IMR-90 (cell line): ENCODE data around the gene BOD1L1. TPM values are rescaled to one million over a fixed set of nuclear protein-coding genes. Genes with fewer than 3 reads are reported as not detected.

Experiments
- ATAC-seq: fragments of 200-7000 bp; cut with Tn5 transposase; 2 replicates; pipeline ENCODE4 v1.9.1; 2020; ENCODE audit warnings: low read depth, mild to moderate bottlenecking, moderate library complexity
- BruUV-seq: library from RNA; stranded (reverse); fragments of 400-500 nt; replicated peaks from 2 replicates; lab custom pipeline; 2021; lab: Mats Ljungman, UMichigan
- CTCF ChIA-PET: fragments of 300-600 bp; formaldehyde crosslinking; extraction: SDS; loops from one replicate; lab custom pipeline; 2021; ENCODE audit warnings: antibody characterized with exemption; lab: Yijun Ruan, JAX
- POLR2A ChIA-PET: fragments of 300-600 bp; sonication (Branson Sonifier 250); formaldehyde crosslinking; loops from one replicate; lab custom pipeline; 2022; ENCODE audit warnings: antibody characterized with exemption; ENCODE audit not compliant: unreplicated experiment; lab: Charles Lee
- DNase-seq: peaks from one replicate; pipeline ENCODE4 v3.0.0; 2013
- H2AFZ ChIP-seq: replicated peaks from 2 replicates; pipeline ENCODE3; 2013; ENCODE audit warnings: low read length, mild to moderate bottlenecking; ENCODE audit not compliant: poor library complexity
- H2AK5ac ChIP-seq: 2 replicates; pipeline ENCODE4 v1.6.1; 2013; ENCODE audit warnings: low read depth, low read length, inconsistent platforms
- H2AK9ac ChIP-seq: replicated peaks from 2 replicates; pipeline ENCODE3; 2013; ENCODE audit warnings: mild to moderate bottlenecking, low read depth, low read length, moderate library complexity; ENCODE audit not compliant: poor library complexity
- H2BK120ac ChIP-seq: 2 replicates; pipeline ENCODE4 v1.6.1; 2013; ENCODE audit warnings: low read depth, low read length, inconsistent platforms
- H2BK15ac ChIP-seq: 3 replicates; pipeline ENCODE4 v1.6.1; 2013; ENCODE audit warnings: low read depth, low read length, inconsistent platforms
- H2BK20ac ChIP-seq: 2 replicates; pipeline ENCODE4 v1.6.1; 2013; ENCODE audit warnings: low read depth, mild to moderate bottlenecking, inconsistent platforms, low read length, moderate library complexity
- H2BK5ac ChIP-seq: 2 replicates; pipeline ENCODE4 v1.6.1; 2013; ENCODE audit warnings: mild to moderate bottlenecking, low read depth, low read length, inconsistent platforms; ENCODE audit not compliant: poor library complexity, severe bottlenecking
- H3K14ac ChIP-seq: replicated peaks from 2 replicates; pipeline ENCODE4 v1.6.1; 2013; ENCODE audit warnings: low read depth, low read length, inconsistent platforms
- H3K18ac ChIP-seq: 2 replicates; pipeline ENCODE4 v1.6.1; 2013; ENCODE audit warnings: low read depth, low read length, control low read depth
- H3K23ac ChIP-seq: 2 replicates; pipeline ENCODE4 v1.6.1; 2013; ENCODE audit warnings: low read depth, low read length, inconsistent platforms
- H3K27ac ChIP-seq: 2 replicates; pipeline ENCODE4 v1.5.1; 2013; ENCODE audit warnings: mild to moderate bottlenecking, control low read depth, low read length; ENCODE audit not compliant: insufficient read depth
- H3K27me3 ChIP-seq: 2 replicates; pipeline ENCODE4 v1.6.1; 2013; ENCODE audit warnings: low read length; ENCODE audit not compliant: control insufficient read depth, insufficient read depth
- H3K36me3 ChIP-seq: 2 replicates; pipeline ENCODE4 v1.6.1; 2013; ENCODE audit warnings: low read length, mixed read lengths; ENCODE audit not compliant: control insufficient read depth, insufficient read depth
- H3K4ac ChIP-seq: 2 replicates; pipeline ENCODE4 v1.6.1; 2013; ENCODE audit warnings: low read depth, low read length, inconsistent platforms
- H3K4me1 ChIP-seq: 2 replicates; pipeline ENCODE4 v1.6.1; 2013; ENCODE audit warnings: low read length, mixed read lengths; ENCODE audit not compliant: control insufficient read depth, insufficient read depth
- H3K4me2 ChIP-seq: 2 replicates; pipeline ENCODE4 v1.6.1; 2013; ENCODE audit warnings: low read depth, mild to moderate bottlenecking, control low read depth, low read length, moderate library complexity
- H3K4me3 ChIP-seq: 2 replicates; pipeline ENCODE4 v1.5.1; 2013; ENCODE audit warnings: low read depth, mild to moderate bottlenecking, control low read depth, low read length, moderate library complexity; ENCODE audit not compliant: insufficient read depth
- H3K56ac ChIP-seq: 2 replicates; pipeline ENCODE4 v1.6.1; 2013; ENCODE audit warnings: low read length, inconsistent platforms; ENCODE audit not compliant: insufficient read depth; ENCODE audit errors: extremely low read depth
- H3K79me1 ChIP-seq, 2 experiments: 2 replicates each; pipeline ENCODE4 v1.6.1; 2013; ENCODE audit warnings: low read length in 2 of 2, inconsistent platforms in 1 of 2, low read depth in 1 of 2
- H3K9ac ChIP-seq: 2 replicates; pipeline ENCODE4 v1.6.1; 2013; ENCODE audit warnings: low read depth, low read length, control low read depth
- H3K9me1 ChIP-seq: 2 replicates; pipeline ENCODE4 v1.6.1; 2013; ENCODE audit warnings: low read length, inconsistent platforms; ENCODE audit not compliant: insufficient read depth
- H3K9me3 ChIP-seq: 2 replicates; pipeline ENCODE4 v1.6.1; 2013; ENCODE audit warnings: low read length; ENCODE audit not compliant: control insufficient read depth, insufficient read depth
- H4K20me1 ChIP-seq: 2 replicates; pipeline ENCODE4 v1.6.1; 2013; ENCODE audit warnings: low read length, inconsistent platforms; ENCODE audit not compliant: insufficient read depth
- H4K5ac ChIP-seq: 2 replicates; pipeline ENCODE4 v1.6.1; 2013; ENCODE audit warnings: mild to moderate bottlenecking, low read depth, low read length, control low read depth
- H4K8ac ChIP-seq, 2 experiments: 2 replicates each; pipeline ENCODE4 v1.6.1; 2013; ENCODE audit warnings: low read depth in 2 of 2, low read length in 2 of 2, control low read depth in 1 of 2, inconsistent platforms in 1 of 2
- H4K91ac ChIP-seq: 2 replicates; pipeline ENCODE4 v1.6.1; 2013; ENCODE audit warnings: low read depth, low read length, inconsistent platforms; ENCODE audit not compliant: insufficient read depth
- BHLHE40 ChIP-seq: fragments of 150-350 bp; IDR thresholded peaks from 2 replicates; pipeline ENCODE4 v1.6.1; 2016; ENCODE audit warnings: mild to moderate bottlenecking, low read depth, low read length
- CEBPB ChIP-seq: IDR thresholded peaks from 2 replicates; pipeline ENCODE4 v1.6.1; 2012; ENCODE audit warnings: low read depth, low read length, improper control_type of control experiment
- FOS ChIP-seq: fragments of 150-350 bp; IDR thresholded peaks from 2 replicates; pipeline ENCODE4 v1.6.1; 2016; ENCODE audit warnings: low read depth, low read length
- MXI1 ChIP-seq: IDR thresholded peaks from 2 replicates; pipeline ENCODE4 v1.6.1; 2012; ENCODE audit warnings: low read depth, mild to moderate bottlenecking, low read length, moderate library complexity, borderline replicate concordance
- POLR2A ChIP-seq: IDR thresholded peaks from 2 replicates; pipeline ENCODE4 v1.6.1; 2012; ENCODE audit warnings: mild to moderate bottlenecking, low read depth, low read length
- RFX5 ChIP-seq: IDR thresholded peaks from 2 replicates; pipeline ENCODE4 v1.8.0; 2012; ENCODE audit warnings: low read depth, mild to moderate bottlenecking, low read length, moderate library complexity
- SMC3 ChIP-seq: fragments of 150-350 bp; IDR thresholded peaks from 2 replicates; pipeline ENCODE4 v1.6.1; 2016; ENCODE audit warnings: low read depth, mild to moderate bottlenecking, antibody characterized with exemption, low read length, moderate library complexity
- WGBS, 2 experiments: methylation state at CpG; one replicate each; pipeline versions ENCODE4 v1.1.5 to v1.1.7; 2013; ENCODE audit warnings: missing lambda C conversion rate in 2 of 2; ENCODE audit not compliant: insufficient read length in 1 of 2; ENCODE audit errors: extremely low coverage in 2 of 2; 5-methylcytosine and 5-hydroxymethylcytosine counted together
- dilution Hi-C: fragments of 300-500 bp; cut with HindIII; formaldehyde crosslinking; loops from one replicate; pipeline ENCODE4 v1.14.3; 2018; ENCODE audit warnings: low sequenced_read_pairs; ENCODE audit not compliant: unreplicated experiment
- in situ Hi-C: fragments of 300-500 bp; cut with MboI; formaldehyde crosslinking; loops from 3 replicates; pipeline ENCODE4 v1.14.3; 2019; ENCODE audit warnings: low sequenced_read_pairs, inconsistent platforms, mixed read lengths
- intact Hi-C: fragments of 100-400 bp; cut with micrococcal nuclease; formaldehyde crosslinking; loops from 2 replicates; pipeline ENCODE4 v1.10.0; 2022
- polyA plus RNA-seq, 3 experiments: library from polyadenylated mRNA; depleted of rRNA; stranded (reverse); fragments of >200 nt; gene quantifications; 2 replicates each; pipeline ENCODE4 v1.2.3, GENCODE V29; 2012; ENCODE audit warnings: low replicate concordance in 1 of 3
- total RNA-seq: library from RNA; depleted of rRNA; stranded (reverse); fragments of >200 nt; gene quantifications from 2 replicates; pipeline ENCODE4 v1.2.3, GENCODE V29; 2012

Gene BOD1L1
- total and polyA plus RNA-seq, 2 of the 4 experiments (the other 2 are of a cell fraction), result 13.5 to 26.9 TPM

DNA sequence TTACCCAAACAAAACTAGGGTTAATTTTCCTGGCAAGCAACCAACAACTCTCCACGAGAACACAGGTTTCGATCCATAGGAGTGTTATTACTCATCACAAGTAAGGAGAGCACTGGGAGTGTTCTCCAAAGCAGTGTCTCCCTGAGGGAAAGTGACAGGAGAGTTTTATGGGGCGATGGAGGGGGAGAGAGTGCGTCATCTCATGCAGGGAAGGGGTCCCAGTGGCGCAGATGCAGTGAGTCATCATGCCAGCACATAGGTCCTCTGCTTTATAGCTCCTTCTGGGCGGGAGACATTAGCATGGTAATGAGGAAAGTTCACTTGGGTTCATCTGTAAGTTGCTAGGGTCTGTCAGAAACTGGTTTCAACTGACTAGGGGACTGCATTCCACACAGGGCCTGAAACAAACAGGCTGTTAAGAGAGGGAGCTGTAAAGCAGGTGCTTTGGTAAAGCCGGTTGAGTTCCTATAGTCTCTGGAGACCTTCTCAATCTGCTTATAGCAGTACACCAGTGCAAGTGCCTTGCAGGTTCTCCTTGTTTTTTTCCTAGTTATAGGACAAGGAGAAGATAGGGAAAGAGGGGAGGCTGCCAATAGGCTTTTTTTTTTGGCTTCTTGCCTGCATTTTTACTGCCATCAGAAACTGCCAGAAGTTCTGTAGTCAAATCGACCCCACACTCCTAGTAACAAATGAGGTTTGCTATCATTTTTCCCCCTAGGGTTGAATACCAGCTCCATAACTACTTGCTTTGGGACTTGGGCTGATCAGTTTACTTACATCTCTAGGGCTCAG, 12.8 kb upstream of the BOD1L1 start:
- no peak overlapping the region for H3K4me3 ChIP-seq
- dilution Hi-C loops (no loop called here), intact Hi-C loops (no loop called here), in situ Hi-C loops (loop anchor here (25.0 kb wide), 1 partner anchor 1822 kb away; the partner anchor contains the start of gene CC2D2A)
- no peak overlapping the region for H4K91ac ChIP-seq
- DNase-seq (peak; percentile 88), ATAC-seq (peak; percentile 70)
- no peak overlapping the region for H3K14ac ChIP-seq
- H3K79me1 ChIP-seq, result no peaks in the 10 kb centered on the region
- no peak overlapping the region for H3K9ac ChIP-seq
- WGBS, 2 experiments, result 0% methylated on average over 2 of the region's 8 CpGs; no CpG with 5 or more reads in 1 of the 2 experiments
- no peaks in the 10 kb centered on the region for H3K9me3 ChIP-seq
- H3K4me2 ChIP-seq, result peak overlapping the region; percentile 79
- no peak overlapping the region for H4K5ac ChIP-seq
- no peaks in the 10 kb centered on the region for H3K9me1 ChIP-seq
- peak overlapping the region; percentile 32 for H2BK5ac ChIP-seq
- no peak overlapping the region for H3K23ac ChIP-seq
- no peak overlapping the region for H3K56ac ChIP-seq
- H2AK9ac ChIP-seq, result no peak overlapping the region
- H2AFZ ChIP-seq, result peak overlapping the region; percentile 46
- no peak overlapping the region for H3K4ac ChIP-seq
- H2BK120ac ChIP-seq, result no peak overlapping the region
- H2BK15ac ChIP-seq, result no peak overlapping the region
- H4K20me1 ChIP-seq, result no peaks in the 10 kb centered on the region
- no peak overlapping the region for H3K27ac ChIP-seq
- no TSS peak for BruUV-seq
- H2BK20ac ChIP-seq, result no peak overlapping the region
- ChIA-PET POLR2A (no interaction called here), CTCF (interaction anchor here (0.7 to 3.5 kb wide), 2 partner anchors 13 to 1658 kb away, joined by 3 to 21 read pairs; no protein-coding TSS in a partner anchor)
- no peaks in the 10 kb centered on the region for H3K36me3 ChIP-seq
- 0 out of 4 replicates have a peak overlapping the region, but pooled peaks of 1 of the 2 experiments have one; percentile 9 for H4K8ac ChIP-seq
- H3K27me3 ChIP-seq, result no peaks in the 10 kb centered on the region; the same call in 1 of the 2 replicates
- no peak overlapping the region for H2AK5ac ChIP-seq
- no peak overlapping the region; the same call in 1 of the 2 replicates for H3K18ac ChIP-seq
- H3K4me1 ChIP-seq, result peaks cover 9% of the 10 kb centered on the region
- TF ChIP-seq RFX5 (no peak), SMC3 (no peak), CEBPB (no peak), FOS (peak; percentile 87), BHLHE40 (no peak), POLR2A (no peak), MXI1 (no peak)
